Parathyroid adenoma (tissue), 2 donors: Measurements from ENCODE around the gene LAMTOR3.
A peak's percentile ranks its signal among the peaks of the same experiment; 100 is the strongest.

Experiments used
- H2AFZ ChIP-seq: fragments of 300-600 bp; sonication (generic); one replicate; pipeline ENCODE4 v1.7.0; 2017; ENCODE audit warnings: antibody characterized with exemption, mild to moderate bottlenecking
- H3K27ac ChIP-seq: fragments of 300-600 bp; sonication (generic); one replicate; pipeline ENCODE4 v1.7.0; 2017
- H3K27me3 ChIP-seq: fragments of 300-600 bp; sonication (generic); one replicate; pipeline ENCODE4 v1.7.0; 2017; ENCODE audit warnings: low read length; ENCODE audit not compliant: control insufficient read depth, insufficient read depth
- H3K36me3 ChIP-seq: fragments of 300-600 bp; sonication (generic); one replicate; pipeline ENCODE4 v1.7.0; 2017; ENCODE audit warnings: low read length; ENCODE audit not compliant: control insufficient read depth, insufficient read depth
- H3K4me1 ChIP-seq: fragments of 300-600 bp; sonication (generic); one replicate; pipeline ENCODE4 v1.7.0; 2017; ENCODE audit warnings: control low read depth
- H3K4me2 ChIP-seq: fragments of 300-600 bp; sonication (generic); one replicate; pipeline ENCODE4 v1.7.0; 2017; ENCODE audit warnings: low read length
- H3K4me3 ChIP-seq: fragments of 300-600 bp; sonication (generic); one replicate; pipeline ENCODE4 v1.7.0; 2017; ENCODE audit warnings: low read depth, low read length
- H3K79me2 ChIP-seq: fragments of 300-600 bp; sonication (generic); one replicate; pipeline ENCODE4 v1.7.0; 2017; ENCODE audit warnings: control low read depth
- H3K9ac ChIP-seq: fragments of 300-600 bp; sonication (generic); one replicate; pipeline ENCODE4 v1.7.0; 2017; ENCODE audit warnings: mild to moderate bottlenecking
- H3K9me3 ChIP-seq: fragments of 300-600 bp; sonication (generic); one replicate; pipeline ENCODE4 v1.7.0; 2017; ENCODE audit warnings: low read length; ENCODE audit not compliant: control insufficient read depth
- TF ChIP-seq, protein P1 (sequence below): fragments of 300-600 bp; sonication (generic); IDR thresholded peaks from one replicate; pipeline ENCODE4 v1.7.0; 2017; ENCODE audit warnings: antibody characterized with exemption, mild to moderate bottlenecking
- donor health status: primary hyperparathyroidism.

LAMTOR3 gene, protein sequence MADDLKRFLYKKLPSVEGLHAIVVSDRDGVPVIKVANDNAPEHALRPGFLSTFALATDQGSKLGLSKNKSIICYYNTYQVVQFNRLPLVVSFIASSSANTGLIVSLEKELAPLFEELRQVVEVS

DNA sequence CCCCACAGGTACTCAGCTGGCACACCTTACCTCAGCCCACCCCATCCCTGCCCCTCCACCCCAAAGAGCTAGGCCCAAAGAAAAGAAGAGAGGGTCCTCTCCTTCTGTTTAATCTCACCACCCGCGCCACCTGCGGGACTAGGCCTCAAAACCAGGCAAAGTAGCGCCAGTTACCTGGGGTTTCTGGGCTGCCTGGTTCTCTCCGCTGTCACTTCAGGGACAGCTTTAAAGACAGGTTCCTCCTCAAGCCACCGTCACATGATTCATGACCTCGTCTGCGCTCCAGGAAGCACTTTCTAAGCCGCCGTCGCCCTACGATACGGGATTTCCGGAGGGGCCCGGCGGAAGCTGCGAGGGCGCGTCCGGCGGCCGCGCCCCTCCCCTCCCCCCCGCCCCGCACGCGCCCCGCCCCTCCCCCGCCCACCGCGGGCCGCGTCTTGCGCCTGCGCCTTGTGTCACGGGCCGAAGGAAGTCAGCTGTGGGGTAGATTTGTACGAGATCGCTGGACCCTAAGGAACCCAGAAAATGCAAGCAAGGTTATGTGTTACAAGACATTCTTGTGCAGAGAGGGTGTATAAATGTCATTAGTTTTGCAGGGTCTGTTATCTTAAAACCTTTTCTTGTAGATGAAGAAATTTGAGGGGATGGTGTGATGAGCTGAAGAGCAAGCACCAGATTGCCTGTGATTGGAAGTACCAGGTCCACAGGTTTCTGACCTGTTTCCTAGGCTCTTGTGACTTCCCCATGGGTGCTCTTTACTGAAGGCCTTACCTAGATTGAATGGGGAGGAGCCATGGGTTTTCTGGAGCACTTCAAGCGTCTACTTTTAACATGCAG, at the start of gene LAMTOR3:
Gene LAMTOR3, minus strand, starts transcription at position 267 of the 837 bp plus-strand sequence. CDS start 464 bp downstream, outside the sequence.
- TF ChIP-seq, protein P1, sequence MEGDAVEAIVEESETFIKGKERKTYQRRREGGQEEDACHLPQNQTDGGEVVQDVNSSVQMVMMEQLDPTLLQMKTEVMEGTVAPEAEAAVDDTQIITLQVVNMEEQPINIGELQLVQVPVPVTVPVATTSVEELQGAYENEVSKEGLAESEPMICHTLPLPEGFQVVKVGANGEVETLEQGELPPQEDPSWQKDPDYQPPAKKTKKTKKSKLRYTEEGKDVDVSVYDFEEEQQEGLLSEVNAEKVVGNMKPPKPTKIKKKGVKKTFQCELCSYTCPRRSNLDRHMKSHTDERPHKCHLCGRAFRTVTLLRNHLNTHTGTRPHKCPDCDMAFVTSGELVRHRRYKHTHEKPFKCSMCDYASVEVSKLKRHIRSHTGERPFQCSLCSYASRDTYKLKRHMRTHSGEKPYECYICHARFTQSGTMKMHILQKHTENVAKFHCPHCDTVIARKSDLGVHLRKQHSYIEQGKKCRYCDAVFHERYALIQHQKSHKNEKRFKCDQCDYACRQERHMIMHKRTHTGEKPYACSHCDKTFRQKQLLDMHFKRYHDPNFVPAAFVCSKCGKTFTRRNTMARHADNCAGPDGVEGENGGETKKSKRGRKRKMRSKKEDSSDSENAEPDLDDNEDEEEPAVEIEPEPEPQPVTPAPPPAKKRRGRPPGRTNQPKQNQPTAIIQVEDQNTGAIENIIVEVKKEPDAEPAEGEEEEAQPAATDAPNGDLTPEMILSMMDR: no peak
- Histone ChIP-seq H3K27ac (peak within 1 kb of the TSS; percentile 69), H3K36me3 (no peaks in the 10 kb centered on the region)

GRCh38 chr4:99938243-99938753, 44.1 kb upstream of the LAMTOR3 start:
- Histone ChIP-seq H3K4me1 (no peaks in the 10 kb centered on the region), H3K9me3 (no peaks in the 10 kb centered on the region), H3K27ac (no peak overlapping the region), H3K4me2 (no peak overlapping the region), H3K36me3 (peaks cover 4% of the 10 kb centered on the region), H3K27me3 (no peaks in the 10 kb centered on the region), H3K4me3 (no peak overlapping the region), H2AFZ (no peak overlapping the region), H3K79me2 (peaks cover 25% of the 10 kb centered on the region), H3K9ac (no peak overlapping the region)
- TF ChIP-seq, protein P1: no peak

More for the DNA sequence above, at the start of gene LAMTOR3:
- peak within 1 kb of the TSS; percentile 95 for H3K4me2 ChIP-seq
- peaks cover 4% of the 10 kb centered on the region for H3K79me2 ChIP-seq
- H3K9ac ChIP-seq: peak within 1 kb of the TSS; percentile 80
- no peaks in the 10 kb centered on the region for H3K9me3 ChIP-seq
- no peaks in the 10 kb centered on the region for H3K4me1 ChIP-seq
- peak within 1 kb of the TSS; percentile 93 for H3K4me3 ChIP-seq
- H3K27me3 ChIP-seq: no peaks in the 10 kb centered on the region
- H2AFZ ChIP-seq: peak within 1 kb of the TSS; percentile 86

DNA sequence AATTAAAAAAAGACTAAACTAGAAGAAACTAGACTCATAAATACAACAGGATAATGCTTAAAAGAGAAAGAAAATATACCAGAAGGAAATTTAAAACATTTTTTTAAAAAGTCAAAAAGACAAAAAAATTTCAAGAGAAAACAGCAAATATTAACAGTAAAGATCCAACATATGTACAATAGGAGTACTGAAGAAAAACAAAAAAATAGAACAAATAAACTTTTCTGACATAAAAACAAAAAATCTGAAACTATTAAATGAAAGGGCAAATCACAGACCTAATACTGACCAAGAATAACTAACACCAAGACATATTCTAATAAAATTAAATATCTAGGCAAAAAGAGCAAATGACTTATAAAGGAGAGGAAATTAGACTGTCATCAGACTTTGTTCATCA, 40.7 kb upstream of the LAMTOR3 start:
- H3K9ac ChIP-seq: no peak overlapping the region
- peaks cover 32% of the 10 kb centered on the region for H3K79me2 ChIP-seq
- H3K36me3 ChIP-seq: peaks cover 4% of the 10 kb centered on the region
- no peaks in the 10 kb centered on the region for H3K4me1 ChIP-seq
- no peak overlapping the region for H2AFZ ChIP-seq
- peaks cover 2% of the 10 kb centered on the region for H3K9me3 ChIP-seq
- H3K4me3 ChIP-seq: no peak overlapping the region
- no peak overlapping the region for H3K27ac ChIP-seq
- TF ChIP-seq, protein P1: no peak
- no peaks in the 10 kb centered on the region for H3K27me3 ChIP-seq
- no peak overlapping the region for H3K4me2 ChIP-seq

DNA sequence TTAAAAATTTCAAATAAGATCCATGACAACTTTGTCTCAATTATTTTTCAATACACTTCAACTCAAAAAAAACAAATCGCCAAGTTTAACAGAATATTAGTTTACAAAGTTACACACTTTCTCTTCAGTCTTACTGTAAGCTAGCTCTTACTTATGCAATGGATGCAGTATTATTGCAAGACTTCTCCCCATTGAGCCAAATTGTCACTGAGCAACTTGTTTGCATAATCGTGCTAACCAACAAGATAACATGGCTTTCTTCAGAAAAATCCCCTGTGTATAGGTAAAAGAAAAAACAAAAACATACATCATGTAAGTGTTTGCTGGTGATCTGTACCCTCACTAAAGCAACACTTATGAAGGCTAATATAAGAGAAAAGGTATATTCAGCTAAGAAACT, 33.3 kb upstream of the LAMTOR3 start:
- no peaks in the 10 kb centered on the region for H3K36me3 ChIP-seq
- TF ChIP-seq, protein P1: no peak
- H2AFZ ChIP-seq: no peak overlapping the region
- H3K27me3 ChIP-seq: no peaks in the 10 kb centered on the region
- peaks cover 18% of the 10 kb centered on the region for H3K79me2 ChIP-seq
- peaks cover 2% of the 10 kb centered on the region for H3K9me3 ChIP-seq
- no peak overlapping the region for H3K27ac ChIP-seq
- no peak overlapping the region for H3K4me3 ChIP-seq
- no peak overlapping the region for H3K4me2 ChIP-seq
- no peaks in the 10 kb centered on the region for H3K4me1 ChIP-seq
- H3K9ac ChIP-seq: no peak overlapping the region
